ENCODE data around the gene KCNS3. TPM values are rescaled to one million over a fixed set of nuclear protein-coding genes. Genes with fewer than 3 reads are reported as not detected.

KCNS3 gene
- total RNA-seq, 1 donor from 2014 or later, result 12.1 TPM

DNA sequence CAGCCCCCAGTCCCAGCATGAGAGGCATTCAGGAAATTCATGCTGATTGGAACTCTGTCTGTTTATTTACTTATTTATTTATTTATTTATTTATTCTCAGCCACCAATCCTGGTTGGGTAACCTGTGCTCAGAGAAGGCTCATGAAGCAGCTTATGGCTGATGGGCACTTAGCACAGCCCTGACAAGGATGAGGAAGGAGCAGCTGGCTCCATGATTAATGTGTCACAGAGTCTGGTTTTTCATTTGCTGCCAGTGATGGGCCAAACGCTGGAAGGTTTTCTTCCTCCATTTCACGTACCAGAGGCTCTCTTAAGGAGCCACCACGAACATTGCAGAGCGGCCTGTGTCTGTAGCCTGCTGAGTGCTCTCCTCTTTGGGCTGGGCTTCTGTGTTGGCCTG is 28.3 kb upstream of the KCNS3 start:
- H3K36me3 Mint-ChIP-seq (ENCODE audit: low read depth, unreplicated experiment), result no peaks in the 10 kb centered on the region
- no peak overlapping the region for H3K4me3 Mint-ChIP-seq (ENCODE audit: unreplicated experiment)
- TF ChIP-seq, protein P1, sequence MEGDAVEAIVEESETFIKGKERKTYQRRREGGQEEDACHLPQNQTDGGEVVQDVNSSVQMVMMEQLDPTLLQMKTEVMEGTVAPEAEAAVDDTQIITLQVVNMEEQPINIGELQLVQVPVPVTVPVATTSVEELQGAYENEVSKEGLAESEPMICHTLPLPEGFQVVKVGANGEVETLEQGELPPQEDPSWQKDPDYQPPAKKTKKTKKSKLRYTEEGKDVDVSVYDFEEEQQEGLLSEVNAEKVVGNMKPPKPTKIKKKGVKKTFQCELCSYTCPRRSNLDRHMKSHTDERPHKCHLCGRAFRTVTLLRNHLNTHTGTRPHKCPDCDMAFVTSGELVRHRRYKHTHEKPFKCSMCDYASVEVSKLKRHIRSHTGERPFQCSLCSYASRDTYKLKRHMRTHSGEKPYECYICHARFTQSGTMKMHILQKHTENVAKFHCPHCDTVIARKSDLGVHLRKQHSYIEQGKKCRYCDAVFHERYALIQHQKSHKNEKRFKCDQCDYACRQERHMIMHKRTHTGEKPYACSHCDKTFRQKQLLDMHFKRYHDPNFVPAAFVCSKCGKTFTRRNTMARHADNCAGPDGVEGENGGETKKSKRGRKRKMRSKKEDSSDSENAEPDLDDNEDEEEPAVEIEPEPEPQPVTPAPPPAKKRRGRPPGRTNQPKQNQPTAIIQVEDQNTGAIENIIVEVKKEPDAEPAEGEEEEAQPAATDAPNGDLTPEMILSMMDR (IDR thresholded peaks at IDR 0.05; ENCODE audit: unreplicated experiment), result no peak
- no peaks in the 10 kb centered on the region for H3K4me1 Mint-ChIP-seq (ENCODE audit: unreplicated experiment)
- H3K9me3 Mint-ChIP-seq (ENCODE audit: unreplicated experiment), result no peaks in the 10 kb centered on the region
- H3K27ac Mint-ChIP-seq (ENCODE audit: unreplicated experiment), result no peak overlapping the region
- H3K27me3 Mint-ChIP-seq (ENCODE audit: unreplicated experiment), result no peaks in the 10 kb centered on the region
- no peak for DNase-seq (ENCODE audit: low spot score)

DNA sequence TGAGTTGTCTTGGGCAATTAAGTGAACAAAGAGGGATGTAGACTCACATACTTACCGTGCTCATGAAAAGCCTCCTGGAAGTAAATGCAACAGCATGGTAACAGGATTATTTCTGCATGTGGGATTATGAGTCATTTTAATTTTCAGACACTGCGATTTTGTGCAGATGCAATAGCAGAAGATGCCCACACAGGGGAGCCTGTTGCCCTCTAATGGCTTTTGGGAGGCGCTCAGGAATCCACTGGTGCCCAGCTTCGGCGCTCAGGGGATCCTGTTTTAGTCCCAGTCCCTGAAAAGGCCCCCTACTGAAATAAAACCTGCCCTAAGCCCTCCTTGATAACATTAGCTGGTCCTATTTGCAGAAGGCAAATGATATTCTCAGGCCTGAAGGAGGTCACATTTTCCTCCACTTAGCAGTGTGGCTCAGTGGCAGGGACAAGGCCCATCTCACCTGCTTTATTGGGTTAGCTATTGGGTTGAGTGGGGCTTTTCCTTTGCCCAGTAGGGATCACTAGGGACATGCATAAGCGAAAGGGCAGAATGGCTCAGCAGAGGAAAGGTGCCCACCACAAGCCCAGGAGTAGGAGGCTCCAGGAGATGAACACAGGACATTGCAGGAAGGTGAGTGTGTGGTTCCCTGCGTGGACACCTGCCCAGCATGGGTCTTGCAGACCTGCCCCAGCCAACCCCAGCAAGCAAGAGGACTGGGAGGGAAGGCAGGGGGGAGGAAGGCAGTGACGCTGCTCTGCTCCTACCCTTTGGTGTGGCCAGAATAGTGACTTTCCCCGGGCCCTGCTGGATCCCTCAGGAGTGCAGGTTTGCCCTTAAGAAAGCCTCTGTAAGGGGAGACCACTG is 26.5 kb upstream of the KCNS3 start:
- Mint-ChIP-seq H3K27ac (ENCODE audit: unreplicated experiment) (no peak overlapping the region), H3K4me1 (ENCODE audit: unreplicated experiment) (no peaks in the 10 kb centered on the region), H3K9me3 (ENCODE audit: unreplicated experiment) (no peaks in the 10 kb centered on the region), H3K4me3 (ENCODE audit: unreplicated experiment) (no peak overlapping the region), H3K36me3 (ENCODE audit: low read depth, unreplicated experiment) (no peaks in the 10 kb centered on the region), H3K27me3 (ENCODE audit: unreplicated experiment) (no peaks in the 10 kb centered on the region)
- TF ChIP-seq, protein P1 (IDR thresholded peaks at IDR 0.05; ENCODE audit: unreplicated experiment), result peak; percentile 79
- peak; percentile 62 for DNase-seq (ENCODE audit: low spot score)

DNA sequence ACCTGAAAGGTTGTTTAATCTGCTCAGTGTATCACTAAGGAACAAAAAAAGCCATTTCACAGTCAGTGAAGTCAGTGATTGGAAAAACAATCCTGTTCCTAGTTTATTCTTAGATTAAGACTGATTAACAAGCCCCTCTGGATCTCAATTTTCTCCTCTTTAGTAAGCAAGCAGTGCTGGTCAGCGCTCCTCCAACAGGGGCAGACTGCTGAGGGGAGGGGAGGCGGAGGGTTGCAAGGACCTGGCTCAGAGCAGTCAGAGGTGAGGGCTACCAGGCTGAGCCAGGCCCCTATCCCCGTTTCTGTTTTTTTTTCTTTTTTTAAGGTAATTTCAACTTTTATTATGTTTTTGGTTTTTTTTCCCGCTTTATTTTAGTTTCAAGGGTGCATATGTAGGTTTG is 24.7 kb upstream of the KCNS3 start:
- Mint-ChIP-seq H3K9me3 (ENCODE audit: unreplicated experiment) (no peaks in the 10 kb centered on the region), H3K27me3 (ENCODE audit: unreplicated experiment) (no peaks in the 10 kb centered on the region), H3K27ac (ENCODE audit: unreplicated experiment) (no peak overlapping the region), H3K4me1 (ENCODE audit: unreplicated experiment) (no peaks in the 10 kb centered on the region), H3K4me3 (ENCODE audit: unreplicated experiment) (no peak overlapping the region), H3K36me3 (ENCODE audit: low read depth, unreplicated experiment) (no peaks in the 10 kb centered on the region)
- no peak for DNase-seq (ENCODE audit: low spot score)
- TF ChIP-seq, protein P1 (IDR thresholded peaks at IDR 0.05; ENCODE audit: unreplicated experiment), result no peak

DNA sequence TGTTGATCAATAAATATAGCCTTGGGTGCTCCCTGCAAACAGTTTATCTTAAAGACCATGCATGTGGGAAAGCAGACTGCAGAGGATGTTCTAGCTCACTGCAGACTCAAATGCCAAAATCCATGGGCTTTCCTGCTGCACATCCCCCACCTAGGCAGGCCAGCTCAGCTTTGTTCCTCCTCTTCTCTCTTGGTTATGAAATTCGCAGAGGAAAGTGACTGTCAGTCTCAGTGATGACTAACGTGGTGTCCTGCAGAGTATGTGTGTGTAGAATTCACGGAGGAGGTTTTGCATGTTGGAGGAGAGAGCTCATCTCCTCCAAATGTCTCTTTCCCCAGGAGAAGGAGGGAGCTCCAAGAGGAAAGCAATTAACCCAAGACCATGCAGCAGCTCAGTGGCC is 21.4 kb upstream of the KCNS3 start:
- H3K27me3 Mint-ChIP-seq (ENCODE audit: unreplicated experiment), result peaks cover 4% of the 10 kb centered on the region
- TF ChIP-seq, protein P1 (IDR thresholded peaks at IDR 0.05; ENCODE audit: unreplicated experiment), result no peak

DNA sequence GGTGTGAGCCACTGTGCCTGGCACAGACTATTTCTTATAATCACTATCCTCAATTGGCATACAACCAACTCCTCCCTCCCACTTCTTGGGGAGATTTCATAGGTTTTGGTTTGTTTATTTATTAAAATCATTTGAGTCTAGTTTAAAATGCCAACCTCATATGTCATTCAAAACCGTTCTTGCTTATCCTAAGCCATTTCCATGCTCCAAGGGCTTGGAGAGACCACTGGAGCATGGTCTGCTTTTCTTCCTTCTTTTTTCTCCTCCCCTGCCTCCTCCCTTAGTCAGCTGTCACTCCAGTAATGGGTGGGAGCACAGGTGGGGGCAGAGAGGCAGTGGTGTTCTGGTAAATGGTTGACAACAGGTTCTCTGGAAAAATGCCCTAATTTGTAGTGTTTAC is 20.4 kb upstream of the KCNS3 start:
- H3K4me1 Mint-ChIP-seq (ENCODE audit: unreplicated experiment), result peaks cover 3% of the 10 kb centered on the region
- TF ChIP-seq, protein P1 (IDR thresholded peaks at IDR 0.05; ENCODE audit: unreplicated experiment), result no peak

More for the DNA sequence above, 21.4 kb upstream of the KCNS3 start:
- H3K4me3 Mint-ChIP-seq (ENCODE audit: unreplicated experiment), result no peak overlapping the region
- peaks cover 3% of the 10 kb centered on the region for H3K4me1 Mint-ChIP-seq (ENCODE audit: unreplicated experiment)
- no peaks in the 10 kb centered on the region for H3K36me3 Mint-ChIP-seq (ENCODE audit: low read depth, unreplicated experiment)
- no peaks in the 10 kb centered on the region for H3K9me3 Mint-ChIP-seq (ENCODE audit: unreplicated experiment)
- H3K27ac Mint-ChIP-seq (ENCODE audit: unreplicated experiment), result no peak overlapping the region
- DNase-seq (ENCODE audit: low spot score), result no peak

More for the DNA sequence above, 20.4 kb upstream of the KCNS3 start:
- H3K27me3 Mint-ChIP-seq (ENCODE audit: unreplicated experiment), result peaks cover 4% of the 10 kb centered on the region
- no peak overlapping the region for H3K4me3 Mint-ChIP-seq (ENCODE audit: unreplicated experiment)
- DNase-seq (ENCODE audit: low spot score), result no peak
- no peak overlapping the region for H3K27ac Mint-ChIP-seq (ENCODE audit: unreplicated experiment)
- no peaks in the 10 kb centered on the region for H3K9me3 Mint-ChIP-seq (ENCODE audit: unreplicated experiment)
- no peaks in the 10 kb centered on the region for H3K36me3 Mint-ChIP-seq (ENCODE audit: low read depth, unreplicated experiment)

All from endothelial cell (in vitro differentiated cells).